HG03045 (cell line): ENCODE results near the gene INF2.

Source experiments
- ATAC-seq: cut with Tn5 transposase; IDR thresholded peaks from one replicate; pipeline ENCODE4 v1.9.1; 2021; ENCODE audit warnings: mild to moderate bottlenecking, moderate library complexity; ENCODE audit not compliant: unreplicated experiment

The INF2 gene

GRCh38 chr14:104676130-104676693 is 13.2 kb upstream of the INF2 start:
- ATAC-seq, result no peak

DNA sequence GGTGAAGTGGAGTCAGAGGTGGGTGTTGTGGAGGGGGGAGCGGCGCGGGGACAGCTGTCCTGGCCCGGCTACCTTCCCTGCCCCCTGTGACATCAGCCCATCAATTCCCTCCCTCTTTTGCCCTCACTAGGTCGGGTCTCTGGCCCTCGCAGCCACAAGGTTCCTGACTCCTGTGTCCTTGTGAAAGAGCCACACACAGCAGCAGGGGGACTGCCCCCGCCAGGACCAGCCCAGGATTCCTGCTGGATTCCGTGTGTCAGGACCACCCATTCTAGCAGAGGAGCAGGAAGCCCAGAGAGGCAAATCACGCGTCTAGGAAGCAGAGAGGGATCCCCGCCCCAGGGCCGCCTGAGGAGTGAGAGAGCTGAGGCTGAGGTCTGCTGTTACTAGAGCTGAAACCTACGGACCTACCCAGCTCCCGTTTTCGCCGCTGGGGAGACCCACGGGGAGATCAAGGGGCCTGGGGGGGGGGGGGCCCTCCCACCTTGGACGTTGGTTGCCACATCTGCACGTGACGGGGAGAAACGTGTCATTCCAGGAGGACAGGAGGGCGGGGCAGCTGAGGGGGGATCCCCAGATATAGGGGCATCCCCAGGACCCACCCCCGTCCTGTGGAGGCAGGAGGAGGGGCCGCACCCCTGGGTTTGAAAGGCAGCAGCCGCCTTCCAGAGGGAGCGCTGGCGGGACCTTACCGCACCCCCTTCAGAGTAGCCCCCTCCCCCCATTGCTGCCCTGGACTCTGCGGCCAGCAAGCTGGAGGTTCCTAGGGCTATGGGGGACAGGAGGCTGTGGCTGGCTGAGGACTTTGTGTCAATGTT is 12.5 kb upstream of the INF2 start:
- peak; percentile 5 for ATAC-seq

- peak; percentile 44 for ATAC-seq
Measured at GRCh38 chr14:104677512-104678332, 11.7 kb upstream of the INF2 start.

- no peak for ATAC-seq
Measured at GRCh38 chr14:104678346-104678745, 11.1 kb upstream of the INF2 start.

- no peak for ATAC-seq
Measured at GRCh38 chr14:104678901-104679705, 10.3 kb upstream of the INF2 start.

- no peak for ATAC-seq
Measured at GRCh38 chr14:104680056-104680805, 9.2 kb upstream of the INF2 start.

GRCh38 chr14:104680806-104681688 is 8.4 kb upstream of the INF2 start:
- no peak for ATAC-seq

DNA sequence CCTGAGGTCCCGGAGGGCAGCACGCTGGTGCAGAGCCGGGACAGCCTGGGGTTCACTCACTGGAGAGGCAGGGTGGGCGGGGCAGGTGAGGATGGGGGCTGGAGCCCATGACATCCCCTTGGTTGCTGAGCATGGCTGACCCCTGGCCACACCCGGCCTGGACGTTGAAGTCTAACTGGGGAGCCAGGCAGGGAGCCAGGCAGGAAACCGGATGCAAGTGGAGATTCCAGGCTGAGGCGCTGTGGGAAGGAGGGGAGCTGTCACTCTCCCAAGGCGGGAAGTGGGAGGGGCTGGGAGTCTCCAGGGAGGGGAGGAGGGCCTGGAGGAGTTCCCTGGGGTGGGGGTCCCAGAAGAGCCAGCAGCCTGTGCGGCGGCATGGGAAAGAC is 7.7 kb upstream of the INF2 start:
- ATAC-seq, result no peak

DNA sequence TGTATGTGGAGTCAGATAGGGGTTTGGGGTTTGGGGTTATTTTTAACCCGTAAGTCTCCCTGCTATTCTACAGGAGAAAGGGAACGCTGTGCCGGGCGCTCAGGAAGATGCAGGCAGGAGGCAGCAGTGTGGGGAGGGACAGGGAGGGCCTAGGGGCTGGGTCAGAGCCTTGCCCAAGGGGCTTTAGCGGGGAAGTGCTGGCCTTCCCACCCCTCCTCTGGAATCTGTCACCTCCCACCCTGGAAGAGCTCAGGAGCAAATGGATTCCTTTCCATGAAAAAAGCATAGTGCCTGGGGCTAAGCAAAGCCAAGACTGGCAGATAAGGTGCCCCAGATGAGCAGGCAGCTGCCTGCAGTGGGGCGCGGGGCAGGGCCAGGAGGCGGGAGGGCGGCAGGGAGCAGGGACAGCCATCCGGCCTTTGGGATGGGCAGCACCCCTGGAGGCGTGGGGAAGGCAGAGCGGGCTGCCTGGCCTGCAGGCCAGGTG is 7.3 kb upstream of the INF2 start:
- no peak for ATAC-seq

- ATAC-seq, result no peak
Measured at GRCh38 chr14:104683653-104684448, 5.6 kb upstream of the INF2 start.

DNA sequence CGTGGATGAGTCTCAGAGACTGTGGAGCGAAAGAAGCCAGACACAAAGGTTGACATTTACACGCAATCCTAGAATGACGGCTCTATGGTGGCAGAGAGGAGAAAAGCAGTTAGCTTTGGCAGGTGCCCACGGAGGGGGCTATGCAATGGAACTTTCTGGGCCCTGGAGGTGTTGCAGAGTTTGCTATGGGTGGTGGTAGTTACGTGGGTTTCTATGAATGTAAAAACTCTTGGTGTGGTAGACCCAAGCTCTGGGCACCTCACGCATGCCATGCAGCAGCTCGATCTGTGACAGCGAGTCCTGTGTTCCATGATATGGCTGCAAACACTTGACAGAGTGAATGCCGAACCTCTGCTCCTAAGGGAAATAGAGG is 5.0 kb upstream of the INF2 start:
- no peak for ATAC-seq

DNA sequence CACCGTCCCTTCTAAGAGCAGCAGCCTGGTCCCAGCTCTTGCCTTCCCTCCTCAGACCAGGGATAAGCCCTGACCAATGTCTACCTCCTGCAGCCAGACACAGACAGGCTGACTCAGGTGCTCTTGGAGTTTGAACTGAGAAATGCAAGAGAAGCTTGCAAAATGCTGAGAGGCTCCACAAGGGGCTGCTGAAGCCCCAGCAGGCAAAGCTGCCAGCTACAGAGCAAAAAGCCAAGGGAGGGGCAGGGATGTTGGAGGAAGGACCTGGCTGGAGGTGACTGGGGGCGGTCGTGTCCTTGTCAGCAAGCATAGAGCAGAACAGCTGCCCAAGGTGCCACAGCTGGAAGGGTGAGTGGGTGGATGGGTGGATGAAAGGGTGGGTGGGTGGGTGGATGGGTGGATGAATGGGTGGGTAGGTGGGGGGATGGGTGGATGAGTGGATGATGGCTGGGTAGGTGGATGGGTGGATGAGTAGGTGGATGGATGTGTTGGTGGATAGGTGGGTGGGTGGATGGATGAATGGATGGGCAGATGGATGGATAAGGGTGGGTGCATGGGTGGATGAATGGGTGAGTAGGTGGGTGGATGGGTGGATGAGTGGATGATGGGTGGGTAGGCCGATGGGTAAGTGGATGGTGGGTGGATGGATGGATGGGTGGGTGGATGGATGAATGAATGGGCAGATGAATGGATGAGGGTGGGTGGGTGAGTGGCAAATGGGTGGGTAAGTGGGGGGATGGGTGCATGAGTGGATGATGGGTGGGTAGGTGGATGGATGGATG is 4.0 kb upstream of the INF2 start:
- no peak for ATAC-seq

- ATAC-seq, result no peak
Measured at GRCh38 chr14:104685998-104686610, 3.3 kb upstream of the INF2 start.

GRCh38 chr14:104686624-104687517 is 2.5 kb upstream of the INF2 start:
- no peak for ATAC-seq

DNA sequence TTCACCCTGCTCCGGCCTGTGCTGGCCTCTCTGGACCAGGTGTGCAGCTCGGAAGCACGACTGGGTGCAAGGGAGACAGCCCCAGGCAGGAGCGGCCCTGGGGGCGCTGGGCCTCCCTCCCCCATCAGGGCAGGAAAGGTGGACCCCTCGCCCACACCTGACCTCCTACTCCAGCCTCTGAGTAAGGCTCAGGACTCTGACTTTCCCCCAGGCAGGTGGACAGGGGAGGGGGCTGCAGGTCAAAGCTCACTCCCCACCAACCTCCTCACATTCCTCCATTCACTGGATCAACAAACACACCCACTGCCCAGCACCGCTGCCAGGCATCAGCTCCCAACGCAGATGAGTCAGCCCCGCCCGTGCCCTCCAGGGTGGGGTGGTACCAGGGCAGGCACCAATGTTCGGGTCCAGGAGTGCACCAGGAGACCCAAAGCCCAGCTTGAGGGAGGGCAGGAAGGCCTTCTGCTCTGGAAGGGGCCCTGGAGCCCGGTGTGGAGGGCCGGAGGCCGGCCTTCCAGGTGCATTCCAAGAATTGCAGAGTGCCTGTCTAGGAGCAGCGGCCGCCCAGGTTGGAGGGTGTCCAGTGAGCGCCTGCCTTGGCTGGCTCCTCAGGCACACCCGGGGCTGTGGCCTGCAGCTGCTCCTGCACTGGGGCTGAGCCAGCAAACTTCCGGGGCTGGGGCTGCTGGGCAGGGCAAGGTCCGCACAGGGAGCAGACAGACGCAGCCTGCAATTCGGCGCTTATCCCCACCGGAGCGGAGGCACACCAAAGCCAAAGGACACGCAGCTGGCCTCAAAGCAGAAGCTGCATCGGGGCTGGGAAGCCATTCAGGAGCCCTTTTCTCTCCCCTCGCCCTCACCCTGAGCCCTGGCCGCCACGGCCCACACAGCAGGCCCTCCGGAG is 1.6 kb upstream of the INF2 start:
- no peak for ATAC-seq
